Vagina (tissue), 2 donors: Measurements from ENCODE around the gene PPTC7.

Experiments
- POLR2A ChIP-seq, 2 donors: fragments of 450-650 bp; IDR thresholded peaks; one replicate each; pipeline ENCODE4 v1.6.1; 2017; ENCODE audit warnings: antibody characterized with exemption in 2 of 2, mild to moderate bottlenecking in 2 of 2, moderate library complexity in 2 of 2
- POLR2AphosphoS5 ChIP-seq, 2 donors: sonication (generic); formaldehyde crosslinking; IDR thresholded peaks; one replicate each; pipeline ENCODE4 v1.9.0; 2017; ENCODE audit warnings: antibody characterized with exemption in 2 of 2, mild to moderate bottlenecking in 2 of 2, low read depth in 1 of 2; ENCODE audit not compliant: insufficient read depth in 1 of 2

GRCh38 chr12:110547090-110547489 lies 36.0 kb downstream of the PPTC7 start:
- no peak for TF ChIP-seq POLR2A (IDR thresholded peaks at IDR 0.05)
- TF ChIP-seq POLR2AphosphoS5 (IDR thresholded peaks at IDR 0.05; ENCODE audit: insufficient read depth in 1 of 2, low read depth in 1 of 2) = no peak
